Measurements from ENCODE around the gene CCDC183. TPM values are rescaled to one million over a fixed set of nuclear protein-coding genes. Genes with fewer than 3 reads are reported as not detected.
A peak's percentile ranks its signal among the peaks of the same experiment; 100 is the strongest.

Gene CCDC183
- total and polyA plus RNA-seq, 9 donors = 0.47 to 11.8 (median 5.7) TPM

GRCh38 chr9:136850866-136851775 lies 55.0 kb downstream of the CCDC183 start:
- intact Hi-C loops (cut with DNase I) = no loop called here
- no peak overlapping the region for H3K4me3 ChIP-seq
- TF ChIP-seq CTCF (IDR thresholded peaks at IDR 0.05) = no peak
- no peak for TF ChIP-seq POLR2A (IDR thresholded peaks at IDR 0.05)
- TF ChIP-seq EP300 (IDR thresholded peaks at IDR 0.05) = no peak
- H3K4me1 ChIP-seq (ENCODE audit: insufficient read depth) = peaks cover 15% of the 10 kb centered on the region
- 74 to 78% (median 77%) methylated on average over 15 to 23 of the region's 23 CpGs for WGBS, 3 donors
- H3K9me3 ChIP-seq = no peaks in the 10 kb centered on the region
- peaks cover 14% of the 10 kb centered on the region for H3K27me3 ChIP-seq
- no peaks in the 10 kb centered on the region for H3K36me3 ChIP-seq
- H3K27ac ChIP-seq = no peak overlapping the region
- peak in 2 of 5 donors; percentile 39 to 41 for DNase-seq

DNA sequence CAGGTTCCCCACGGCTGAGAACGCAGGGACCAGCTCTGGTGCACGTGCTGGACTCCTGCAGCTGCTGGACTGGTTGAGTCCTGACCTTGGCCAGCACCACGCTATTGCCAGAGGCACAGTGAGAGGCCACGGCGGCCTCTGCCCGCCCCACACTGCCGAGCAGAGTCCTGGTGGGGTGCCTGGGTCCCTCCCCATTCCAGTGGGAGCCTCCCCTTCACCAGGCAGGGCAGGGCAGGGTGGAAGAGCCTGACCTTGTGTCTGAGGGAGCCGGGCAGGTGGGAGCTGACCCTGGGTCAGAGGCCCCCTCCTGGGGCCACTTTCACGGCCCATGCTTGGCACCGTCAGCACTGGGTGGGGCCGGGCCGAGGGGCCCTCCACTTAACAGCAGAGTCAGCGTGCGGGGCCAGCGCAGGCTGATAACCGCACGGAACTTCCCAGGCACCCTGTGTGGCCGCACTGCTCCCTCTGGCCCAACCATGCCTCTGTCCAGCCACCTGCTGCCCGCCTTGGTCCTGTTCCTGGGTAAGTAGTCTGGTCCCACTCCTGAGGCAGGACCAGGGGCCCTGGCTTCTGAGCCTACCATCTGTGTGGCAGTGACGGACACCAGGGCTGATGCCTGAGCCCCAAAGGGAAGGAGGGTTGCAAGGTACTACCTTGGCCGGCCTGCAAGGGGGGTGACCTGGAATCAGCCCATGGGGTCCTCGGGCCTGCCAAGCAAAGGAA lies 56.0 kb downstream of the CCDC183 start, which contains the start of gene MAMDC4:
TSS of gene MAMDC4 (plus strand) at position 406 of the 723 bp plus-strand sequence. CDS start at position 477, 71 bp downstream.
- TF ChIP-seq POLR2A (IDR thresholded peaks at IDR 0.05) (no peak), CTCF (IDR thresholded peaks at IDR 0.05) (no peak), EP300 (IDR thresholded peaks at IDR 0.05) (no peak)
- H3K4me3 ChIP-seq = no peak within 1 kb of the TSS
- DNase-seq = peak in 3 of 5 donors; percentile 38 to 68 (median 40)

GRCh38 chr9:136852664-136853595 lies 56.8 kb downstream of the CCDC183 start:
- H3K4me1 ChIP-seq (ENCODE audit: insufficient read depth) = peaks cover 10% of the 10 kb centered on the region
- TF ChIP-seq CTCF (IDR thresholded peaks at IDR 0.05) = no peak
- H3K27ac ChIP-seq = no peak overlapping the region
- WGBS, 3 donors = 73 to 82% (median 76%) methylated on average over 17 to 29 of the region's 29 CpGs
- intact Hi-C loops (cut with DNase I) = no loop called here
- H3K27me3 ChIP-seq = peaks cover 2% of the 10 kb centered on the region
- H3K4me3 ChIP-seq = no peak overlapping the region
- H3K36me3 ChIP-seq = no peaks in the 10 kb centered on the region
- no peaks in the 10 kb centered on the region for H3K9me3 ChIP-seq
- DNase-seq = peak in 3 of 5 donors; percentile 32 to 48 (median 42)

More for the DNA sequence above, 56.0 kb downstream of the CCDC183 start, which contains the start of gene MAMDC4:
- 36 to 54% (median 36%) methylated on average over 17 to 23 of the region's 23 CpGs for WGBS, 3 donors
- Histone ChIP-seq H3K36me3 (no peaks in the 10 kb centered on the region), H3K9me3 (no peaks in the 10 kb centered on the region), H3K27me3 (peaks cover 4% of the 10 kb centered on the region), H3K4me1 (ENCODE audit: insufficient read depth) (peaks cover 15% of the 10 kb centered on the region), H3K27ac (no peak within 1 kb of the TSS)
- intact Hi-C loops (cut with DNase I) = no loop called here
